ENCODE measurements around the gene ALOX5.

Gene ALOX5

GRCh38 chr10:45425621-45426563, 51.9 kb downstream of the ALOX5 start:
- DNase-seq, result no peak

- no peak for DNase-seq
These were observed 53.4 kb downstream of the ALOX5 start for GRCh38 chr10:45427262-45427969.

GRCh38 chr10:45427970-45428366, 54.0 kb downstream of the ALOX5 start:
- no peak for DNase-seq

GRCh38 chr10:45428611-45429510, 54.8 kb downstream of the ALOX5 start:
- no peak for DNase-seq

- no peak for DNase-seq
These were observed 55.8 kb downstream of the ALOX5 start for GRCh38 chr10:45429790-45430189.

- DNase-seq, result no peak
These were observed 58.1 kb downstream of the ALOX5 start for GRCh38 chr10:45432113-45432512.

GRCh38 chr10:45432700-45433472, 58.9 kb downstream of the ALOX5 start:
- DNase-seq, result no peak

- DNase-seq, result no peak
These were observed 59.9 kb downstream of the ALOX5 start for GRCh38 chr10:45433716-45434469.

GRCh38 chr10:45437587-45438465, 63.8 kb downstream of the ALOX5 start:
- DNase-seq, result no peak

GRCh38 chr10:45438466-45439090, 64.6 kb downstream of the ALOX5 start:
- no peak for DNase-seq

GRCh38 chr10:45439365-45439764, 65.3 kb downstream of the ALOX5 start:
- no peak for DNase-seq

- DNase-seq, result no peak
These were observed 65.9 kb downstream of the ALOX5 start for GRCh38 chr10:45439873-45440272.

GRCh38 chr10:45440511-45441062, 66.6 kb downstream of the ALOX5 start:
- no peak for DNase-seq

GRCh38 chr10:45441239-45442190, 67.5 kb downstream of the ALOX5 start:
- no peak for DNase-seq

- no peak for DNase-seq
These were observed 68.2 kb downstream of the ALOX5 start for GRCh38 chr10:45442251-45442650.

GRCh38 chr10:45442662-45443061, 68.6 kb downstream of the ALOX5 start:
- DNase-seq, result no peak

- DNase-seq, result no peak
These were observed 69.3 kb downstream of the ALOX5 start for GRCh38 chr10:45443101-45444009.
